Activated CD8-positive, alpha-beta memory T cell treated with anti-CD3 and anti-CD28 coated beads, Interleukin-2, amount 50 U/mL, for 48 hours (primary cell): ENCODE data around the gene SERBP1.
"Not testable (repeated sequence)": the region's sequence is repeated elsewhere in the genome, so short reads cannot be mapped to it uniquely, and the experiment has no call there.

Source experiments
- DNase-seq: peaks from one replicate; pipeline ENCODE4 v3.0.0-alpha.2; 2020

The SERBP1 gene

DNA sequence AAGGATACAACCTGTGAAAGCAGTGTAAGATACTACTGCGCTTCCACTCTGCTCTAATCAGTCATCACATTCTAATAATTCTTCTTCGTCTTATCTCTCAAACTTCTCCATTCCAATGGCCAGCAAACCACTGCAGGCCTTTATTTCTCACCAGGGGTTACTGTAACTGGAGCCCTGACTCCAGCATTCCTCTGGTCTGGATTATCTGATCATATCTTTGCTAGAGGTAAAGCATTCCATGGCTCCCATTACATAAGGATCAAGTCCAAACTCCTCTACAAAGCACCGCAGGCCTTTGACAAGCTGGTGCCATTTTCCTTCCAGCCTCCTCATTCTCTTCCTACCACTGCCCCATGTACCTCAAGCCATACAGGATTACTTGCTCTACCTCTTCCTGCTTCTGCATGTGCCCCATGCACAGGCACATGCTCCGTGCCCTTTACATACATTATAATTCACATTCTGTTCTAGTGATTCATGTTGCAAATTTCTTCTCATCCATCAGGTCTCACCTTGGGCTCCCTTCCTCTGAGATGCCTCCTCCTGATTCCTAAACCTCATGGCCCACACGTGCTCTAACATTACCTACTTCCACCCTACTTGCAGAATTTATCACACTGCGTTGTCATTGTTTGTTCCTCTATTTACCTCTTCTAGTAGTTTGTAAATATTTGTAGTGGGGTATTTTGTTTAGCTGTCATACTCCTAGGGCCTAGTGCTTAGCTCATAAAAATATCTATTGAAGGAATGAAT is 9.3 kb upstream of the SERBP1 start:
- no peak for DNase-seq

- DNase-seq, result no peak
Observed at GRCh38 chr1:67437961-67438360, 7.8 kb upstream of the SERBP1 start.

GRCh38 chr1:67436511-67437055 is 6.4 kb upstream of the SERBP1 start:
- no peak for DNase-seq

- no peak for DNase-seq
Observed at GRCh38 chr1:67434491-67434890, 4.3 kb upstream of the SERBP1 start.

GRCh38 chr1:67433837-67434236 is 3.6 kb upstream of the SERBP1 start:
- no peak for DNase-seq

DNA sequence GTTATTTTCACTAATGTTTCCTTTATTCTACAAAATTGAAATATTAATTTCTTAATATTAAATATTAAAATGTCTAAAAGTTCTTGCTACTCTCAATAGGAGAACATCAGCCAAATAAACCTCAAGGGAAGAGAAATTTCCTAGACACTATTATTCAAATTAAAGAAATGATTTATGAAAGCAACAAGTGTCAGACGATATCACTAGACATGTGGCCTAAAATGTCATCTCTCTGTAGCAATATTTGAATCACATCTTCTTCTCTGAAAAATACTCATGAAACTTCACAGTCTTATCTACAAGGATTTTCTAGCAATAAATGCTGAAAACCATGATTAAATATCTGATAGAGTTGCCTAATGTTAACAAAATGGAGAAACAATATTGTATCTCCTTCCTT is 2.5 kb upstream of the SERBP1 start:
- DNase-seq, result no peak

DNA sequence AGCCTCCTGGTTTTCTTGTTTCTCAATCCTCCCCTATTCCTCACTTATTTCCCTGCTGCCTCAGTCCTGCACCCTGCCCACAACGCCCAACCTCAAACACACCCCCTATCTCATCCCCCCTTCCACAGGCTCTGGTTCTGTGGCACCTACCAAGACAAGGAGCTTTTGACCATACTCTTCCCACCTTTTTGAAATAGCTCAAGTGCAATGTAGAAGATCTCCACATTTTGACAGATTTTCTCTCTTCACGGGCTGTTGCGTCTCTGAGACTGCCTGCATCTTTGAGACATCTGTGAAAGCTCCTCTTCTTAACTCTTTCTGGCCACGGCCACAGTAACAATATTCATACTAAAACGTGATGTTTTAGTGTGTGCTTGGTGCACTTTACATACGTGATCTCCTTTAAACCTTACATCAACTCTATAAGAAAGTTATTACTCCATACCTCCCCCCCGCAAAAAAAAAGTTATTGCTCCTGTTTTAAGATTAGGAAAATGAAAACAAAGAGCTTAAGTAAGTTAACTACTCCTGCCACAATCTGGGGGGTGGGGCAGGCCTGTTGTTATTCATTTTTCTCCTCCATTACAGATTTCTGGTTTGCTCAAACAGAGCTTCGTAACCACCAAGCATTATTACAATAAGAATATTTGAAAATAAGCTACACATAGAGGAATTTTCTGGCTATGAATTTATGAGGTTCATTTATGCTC is 1.8 kb upstream of the SERBP1 start:
- DNase-seq, result no peak

DNA sequence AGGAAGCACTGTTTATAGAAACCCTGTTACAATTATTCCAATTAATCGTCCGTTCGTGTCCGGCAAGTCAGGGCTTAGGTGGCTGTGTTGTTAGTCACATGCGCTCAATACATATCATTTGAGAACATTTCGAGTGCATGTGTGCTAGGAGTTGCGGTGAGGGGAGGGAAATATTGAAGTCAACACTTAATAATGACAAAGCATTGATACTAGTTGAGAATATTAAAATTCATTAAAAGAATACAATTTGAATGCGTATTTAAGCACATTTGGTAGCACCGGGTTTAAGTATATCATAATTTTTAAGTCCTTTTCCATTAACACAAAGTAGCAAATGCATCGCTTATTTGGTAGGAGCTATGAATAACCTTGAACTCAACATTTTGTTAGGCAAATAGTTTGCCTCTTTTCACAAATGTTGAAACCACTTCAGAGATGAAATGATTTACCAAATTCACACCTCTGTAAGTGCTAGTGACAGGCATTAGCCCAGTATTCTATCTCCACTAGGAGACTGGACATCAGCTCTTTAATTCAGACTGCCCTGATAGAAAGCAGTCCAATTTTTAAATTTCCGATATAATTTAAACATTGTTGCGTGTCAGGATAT is 1.1 kb upstream of the SERBP1 start:
- DNase-seq, result no peak

- DNase-seq, result peak; percentile 76
Observed at GRCh38 chr1:67429528-67430357, 459 bp downstream of the SERBP1 start.

DNA sequence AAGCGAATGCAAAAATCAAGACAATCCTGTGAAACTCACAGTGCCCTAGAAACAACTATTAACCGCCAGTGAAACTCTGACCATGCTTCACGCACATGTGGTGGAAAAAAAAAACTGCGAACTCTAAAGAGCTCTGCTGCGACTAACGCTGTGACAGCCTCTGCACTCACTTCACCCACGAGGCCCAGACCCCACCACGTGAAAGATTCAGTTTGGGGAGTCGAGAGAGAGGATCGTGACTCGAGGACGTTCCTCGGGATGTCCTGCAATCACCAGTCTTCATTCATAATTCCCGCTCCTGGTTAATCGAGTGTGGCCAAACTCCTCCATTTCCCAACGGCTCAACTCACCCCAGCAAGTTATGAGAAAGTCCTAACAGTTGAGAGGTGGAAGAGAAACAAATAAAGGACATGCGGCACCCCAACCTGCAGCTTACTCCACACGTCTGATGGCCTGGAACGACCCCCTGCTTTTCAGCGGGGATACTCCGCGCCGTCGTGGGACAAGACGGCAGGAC is 1.1 kb downstream of the SERBP1 start:
- peak; percentile 70 for DNase-seq

DNA sequence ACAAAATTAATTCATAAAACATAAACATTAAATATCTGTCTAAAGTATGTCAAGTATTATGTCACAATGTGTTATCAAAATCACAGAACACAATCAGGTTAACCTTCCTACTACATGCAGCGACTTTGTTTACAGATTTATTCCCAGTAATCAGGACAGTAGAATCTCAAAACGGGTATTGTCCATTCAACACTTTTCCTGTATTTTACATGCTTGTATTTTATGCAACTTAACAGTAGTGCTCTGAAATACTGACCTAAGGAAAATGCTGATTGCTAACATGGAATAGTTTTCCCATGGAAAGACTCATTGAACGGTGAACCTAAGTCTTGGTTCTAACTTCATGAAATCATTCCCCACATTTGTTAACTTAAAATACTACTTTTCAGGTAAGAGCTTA is 2.3 kb downstream of the SERBP1 start:
- DNase-seq, result no peak

DNA sequence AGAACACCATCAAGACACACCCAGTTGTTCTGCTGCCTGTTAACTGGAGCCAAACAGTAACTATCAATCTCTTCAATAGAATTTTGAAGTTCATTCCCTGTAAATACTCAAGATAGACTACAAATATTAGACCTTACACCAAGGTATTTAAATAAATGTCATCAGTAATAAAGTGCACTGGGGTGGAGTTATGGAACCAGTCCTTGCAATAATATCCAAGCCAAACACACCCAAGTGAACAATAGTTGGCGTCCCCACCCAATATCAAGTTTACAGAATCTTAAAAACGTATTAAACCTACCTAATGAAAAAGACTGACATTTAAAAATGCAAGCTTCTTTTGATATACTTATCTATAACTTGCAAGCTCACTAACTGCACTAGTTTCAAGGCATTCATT is 2.7 kb downstream of the SERBP1 start:
- DNase-seq, result no peak

DNA sequence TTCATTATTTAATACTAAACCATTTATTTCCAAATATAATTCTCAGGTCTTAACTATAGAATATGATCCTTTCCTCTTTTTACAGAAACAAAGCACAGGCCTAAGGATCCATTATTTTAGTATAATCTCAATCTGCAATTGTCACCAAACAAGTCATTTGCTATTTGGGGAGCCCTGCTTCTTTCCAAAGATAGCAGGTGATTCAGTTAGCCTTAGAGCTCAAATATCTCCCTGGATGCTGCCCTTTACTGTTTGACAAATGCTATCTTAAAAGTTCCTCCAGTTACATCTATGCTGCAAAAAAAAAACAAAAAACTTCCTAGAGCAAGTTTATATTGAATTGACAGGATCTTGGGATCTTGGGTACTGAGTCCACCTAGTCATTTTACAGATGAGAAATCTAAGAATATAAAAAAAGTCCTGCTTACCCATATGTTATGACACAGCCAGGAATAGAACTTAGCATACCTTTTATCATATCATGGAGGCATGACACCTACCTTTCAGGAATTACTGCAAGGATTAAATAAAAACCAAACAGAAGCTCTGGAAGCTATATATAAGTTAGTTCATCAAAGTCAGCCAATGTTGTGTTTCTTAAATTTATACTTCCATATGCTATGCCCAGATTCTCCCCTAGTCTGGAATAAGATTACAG is 9.2 kb downstream of the SERBP1 start:
- no peak for DNase-seq

- DNase-seq, result no peak
Observed at GRCh38 chr1:67418839-67419586, 11.2 kb downstream of the SERBP1 start.

DNA sequence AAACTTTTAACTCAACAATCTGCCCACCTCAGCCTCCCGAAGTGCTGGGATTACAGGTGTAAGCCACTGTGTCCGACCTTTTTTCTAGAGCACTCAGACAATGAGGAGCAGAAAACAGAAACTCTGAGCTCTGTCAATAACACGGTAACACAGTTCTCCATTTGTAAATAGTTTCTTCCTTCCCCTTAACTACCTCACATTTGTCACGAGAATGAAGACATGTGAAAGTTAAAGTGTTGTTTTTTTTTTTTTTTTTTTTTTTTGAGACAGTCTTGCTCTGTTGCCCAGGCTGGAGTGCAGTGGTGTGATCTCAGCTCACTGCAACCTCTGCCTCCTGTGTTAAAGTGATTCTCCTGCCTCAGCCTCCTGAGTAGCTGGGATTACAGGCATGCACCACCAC is 12.5 kb downstream of the SERBP1 start:
- DNase-seq, result not testable (repeated sequence)

DNA sequence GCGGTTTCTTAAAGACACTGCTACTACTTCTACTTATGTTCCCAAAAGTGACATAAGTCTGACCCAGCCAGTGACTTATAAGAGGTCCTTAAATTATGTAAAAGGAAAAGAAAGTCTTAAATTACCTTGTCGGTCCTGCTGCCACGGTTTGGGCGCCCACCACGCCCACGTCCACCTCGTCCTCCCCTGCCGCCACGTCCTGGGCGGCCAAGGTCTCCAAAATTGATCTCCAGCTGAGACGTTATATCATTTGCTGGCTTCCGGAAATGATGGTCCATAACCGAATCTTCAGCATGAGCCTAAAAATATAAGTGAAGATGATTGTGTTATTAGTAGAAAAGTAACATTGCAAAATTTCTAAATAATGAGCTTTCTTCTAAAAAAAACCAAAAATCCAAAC is 15.2 kb downstream of the SERBP1 start:
- no peak for DNase-seq

- DNase-seq, result no peak
Observed at GRCh38 chr1:67414574-67414973, 15.6 kb downstream of the SERBP1 start.

DNA sequence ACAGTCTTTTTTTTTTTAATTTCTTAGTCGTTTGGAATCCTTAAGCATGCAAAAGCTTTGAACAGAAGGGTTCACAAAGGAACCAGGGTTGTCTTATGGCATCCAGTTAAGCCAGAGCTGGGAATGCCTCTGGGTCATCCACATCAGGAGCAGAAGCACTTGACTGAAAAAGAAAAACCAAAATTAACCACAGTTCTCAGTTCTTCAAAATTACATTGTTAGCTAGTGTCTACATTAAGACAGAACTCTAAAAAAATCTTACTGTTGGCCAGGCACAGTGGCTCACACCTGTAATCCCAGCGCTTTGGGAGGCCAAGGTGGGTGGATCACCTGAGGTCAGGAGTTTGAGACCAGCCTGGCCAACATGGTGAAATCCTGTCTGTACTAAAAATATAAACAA is 17.1 kb downstream of the SERBP1 start:
- DNase-seq, result not testable (repeated sequence)

DNA sequence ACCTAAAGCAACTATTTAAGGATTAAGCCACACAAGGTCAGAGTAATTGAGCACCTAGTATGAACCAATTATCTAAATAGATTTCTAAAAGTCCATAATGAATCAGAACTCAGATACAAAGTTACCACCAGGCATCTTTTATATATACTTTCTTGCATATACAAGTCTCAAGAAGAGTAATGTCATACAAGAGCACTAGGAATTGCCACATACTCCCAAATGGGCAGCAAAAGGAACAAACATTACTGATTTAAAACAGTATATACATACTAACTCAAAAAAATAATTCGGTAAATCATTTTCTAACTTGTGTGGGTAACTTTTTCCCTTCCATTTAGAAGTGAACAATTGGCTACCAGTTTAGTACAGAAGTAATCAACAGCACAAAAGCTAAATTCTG is 22.1 kb downstream of the SERBP1 start:
- no peak for DNase-seq

DNA sequence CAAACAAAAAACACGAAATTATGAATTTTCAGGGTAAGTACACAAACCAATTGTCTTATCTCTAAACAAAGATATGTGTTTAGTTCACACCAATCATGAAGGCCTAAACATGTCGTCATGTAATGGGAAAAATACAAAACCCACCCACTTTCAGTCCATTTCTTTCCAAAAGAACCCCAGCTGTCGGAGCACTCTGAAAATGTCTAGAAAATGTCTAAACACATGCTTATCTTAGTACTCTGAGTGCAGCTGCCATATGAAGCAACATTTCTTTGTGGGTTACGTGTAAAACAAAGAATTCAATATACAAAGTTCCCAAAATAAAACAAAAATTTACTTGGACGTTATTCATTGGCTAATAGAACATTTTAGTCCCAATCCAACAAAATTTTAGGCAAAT is 22.7 kb downstream of the SERBP1 start:
- DNase-seq, result no peak

DNA sequence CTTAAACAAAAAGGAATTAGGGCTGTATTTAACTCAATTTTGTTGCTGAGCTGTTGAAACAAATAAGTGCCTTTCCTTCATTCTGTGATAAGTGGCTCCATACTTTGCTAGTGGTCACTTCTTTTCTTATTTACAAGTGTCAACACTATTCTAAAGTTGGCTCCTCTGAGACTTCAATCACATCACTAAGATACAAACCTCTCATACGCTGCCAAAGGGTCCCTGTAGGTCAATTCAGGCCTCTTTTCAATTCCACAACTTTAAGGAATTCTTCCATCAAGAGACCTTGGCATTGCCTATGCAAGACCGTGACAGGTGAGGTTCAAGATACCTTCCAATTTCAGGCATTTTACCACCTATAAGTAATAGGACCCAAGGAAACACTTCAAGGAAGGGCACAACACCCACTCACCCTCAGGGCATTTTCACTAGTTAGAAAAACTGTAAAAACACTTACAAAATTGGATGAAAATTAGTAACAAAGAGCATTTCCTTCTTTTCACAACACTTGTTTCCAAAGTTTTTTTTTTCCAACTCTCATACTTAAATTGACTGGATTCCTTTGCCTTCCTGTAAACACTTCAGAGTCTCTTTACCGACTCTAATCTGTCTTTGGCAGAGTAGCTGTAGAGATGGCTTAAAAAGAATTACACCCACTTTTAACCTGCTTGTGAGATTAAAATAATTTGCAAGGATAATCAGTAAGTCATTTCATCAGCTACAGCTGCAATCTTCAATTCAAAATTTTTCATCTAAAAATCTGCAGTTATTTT is 24.5 kb downstream of the SERBP1 start:
- no peak for DNase-seq
